Neural progenitor cell (in vitro differentiated cells): ENCODE results near the gene TTLL8. TPM values are rescaled to one million over a fixed set of nuclear protein-coding genes. Genes with fewer than 3 reads are reported as not detected.
"Not testable (repeated sequence)": the region's sequence is repeated elsewhere in the genome, so short reads cannot be mapped to it uniquely, and the experiment has no call there.

Source experiments
- DNase-seq: peaks from one replicate; pipeline ENCODE4 v3.0.0-alpha.2; 2016; ENCODE audit warnings: low spot score
- H2AFZ ChIP-seq: fragments of 200-600 bp; sonication (generic); replicated peaks from 2 replicates; pipeline ENCODE4 v1.6.1; 2016; ENCODE audit warnings: antibody characterized with exemption
- H3F3A ChIP-seq: fragments of 200-600 bp; sonication (generic); 2 replicates; pipeline ENCODE4 v1.6.1; 2016; ENCODE audit warnings: antibody characterized with exemption, low read depth
- H3K27ac ChIP-seq: fragments of 200-600 bp; sonication (generic); 2 replicates; pipeline ENCODE4 v1.5.1; 2016; ENCODE audit warnings: mild to moderate bottlenecking
- H3K27me3 ChIP-seq: fragments of 200-600 bp; sonication (generic); 2 replicates; pipeline ENCODE4 v1.6.1; 2016; ENCODE audit warnings: mild to moderate bottlenecking, moderate library complexity
- H3K36me3 ChIP-seq: fragments of 200-600 bp; sonication (generic); 2 replicates; pipeline ENCODE4 v1.5.1; 2016
- H3K4me1 ChIP-seq: fragments of 200-600 bp; sonication (generic); 2 replicates; pipeline ENCODE4 v1.6.1; 2016; ENCODE audit warnings: mixed run types
- H3K4me2 ChIP-seq: fragments of 200-600 bp; sonication (generic); 2 replicates; pipeline ENCODE4 v1.6.1; 2016
- H3K4me3 ChIP-seq: fragments of 200-600 bp; sonication (generic); 2 replicates; pipeline ENCODE4 v1.5.1; 2016
- H3K79me2 ChIP-seq: fragments of 200-600 bp; sonication (generic); 2 replicates; pipeline ENCODE4 v1.6.1; 2016; ENCODE audit warnings: low read depth
- H3K9ac ChIP-seq: fragments of 200-600 bp; sonication (generic); 2 replicates; pipeline ENCODE4 v1.6.1; 2016
- H3K9me3 ChIP-seq: fragments of 200-600 bp; sonication (generic); 2 replicates; pipeline ENCODE4 v1.5.1; 2016; ENCODE audit warnings: low read depth
- H4K20me1 ChIP-seq: fragments of 200-600 bp; sonication (generic); 2 replicates; pipeline ENCODE4 v1.6.1; 2016; ENCODE audit warnings: low read depth
- H3K27ac Mint-ChIP-seq: 3 replicates; pipeline ENCODE4 v1.8.0; 2021; ENCODE audit warnings: mixed read lengths
- H3K27me3 Mint-ChIP-seq: 2 replicates; pipeline ENCODE4 v1.8.0; 2022; ENCODE audit warnings: low read depth, mild to moderate bottlenecking, inconsistent platforms, moderate library complexity, mixed read lengths; ENCODE audit not compliant: insufficient read depth
- H3K36me3 Mint-ChIP-seq: 3 replicates; pipeline ENCODE4 v1.8.0; 2021; ENCODE audit warnings: mixed read lengths
- H3K4me1 Mint-ChIP-seq: 3 replicates; pipeline ENCODE4 v1.8.0; 2021; ENCODE audit warnings: mixed read lengths
- H3K4me3 Mint-ChIP-seq: 3 replicates; pipeline ENCODE4 v1.8.0; 2021; ENCODE audit warnings: mild to moderate bottlenecking, moderate library complexity, mixed read lengths
- H3K9me3 Mint-ChIP-seq: 3 replicates; pipeline ENCODE4 v1.8.0; 2020; ENCODE audit warnings: mixed read lengths
- EZH2 ChIP-seq: fragments of 200-600 bp; sonication (generic); IDR thresholded peaks from 2 replicates; pipeline ENCODE4 v1.6.1; 2017; ENCODE audit warnings: antibody characterized with exemption, mild to moderate bottlenecking, moderate library complexity
- EZH2phosphoT487 ChIP-seq: fragments of 200-600 bp; sonication (generic); IDR thresholded peaks from 2 replicates; pipeline ENCODE4 v1.6.1; 2017; ENCODE audit warnings: antibody characterized with exemption
- total RNA-seq: library from RNA; depleted of rRNA; stranded (reverse); fragments of >200 nt; gene quantifications from 2 replicates; pipeline ENCODE4 v1.2.3, GENCODE V29; 2015; ENCODE audit warnings: low replicate concordance
- TF ChIP-seq, protein P1 (sequence below): fragments of 200-600 bp; sonication (generic); IDR thresholded peaks from 2 replicates; pipeline ENCODE4 v1.5.1; 2017; ENCODE audit warnings: antibody characterized with exemption, mild to moderate bottlenecking

Gene TTLL8
- total RNA-seq, 1 donor from 2014 or later: not detected

- H3K27ac Mint-ChIP-seq: no peak overlapping the region
- no peaks in the 10 kb centered on the region for H3K36me3 Mint-ChIP-seq
- H3F3A ChIP-seq: no peaks in the 10 kb centered on the region
These were observed 29.5 kb upstream of the TTLL8 start for GRCh38 chr22:50087646-50088045.

DNA sequence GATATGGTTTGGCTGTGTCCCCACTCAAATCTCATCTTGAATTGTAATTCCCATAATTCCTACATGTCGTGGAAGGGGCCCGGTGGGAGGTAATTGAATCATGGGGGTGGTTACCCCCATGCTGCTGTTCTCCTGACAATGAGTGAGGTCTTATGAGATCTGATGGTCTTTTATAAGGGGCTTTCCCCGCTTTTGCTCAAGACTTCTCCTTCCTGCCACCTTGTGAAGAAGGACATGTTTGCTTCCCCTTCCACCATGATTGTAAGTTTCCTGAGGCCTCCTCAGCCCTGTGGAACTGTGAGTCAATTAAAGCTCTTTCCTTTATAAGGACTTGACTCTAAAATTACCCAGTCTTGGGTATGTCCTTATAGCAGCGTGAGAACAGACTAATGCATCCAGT, 28.9 kb upstream of the TTLL8 start:
- H3K4me1 ChIP-seq, H3K79me2 ChIP-seq, H3K27me3 ChIP-seq, H3K9ac ChIP-seq, H4K20me1 ChIP-seq, H3K4me3 ChIP-seq, H3K27ac ChIP-seq, H3K36me3 Mint-ChIP-seq, H3K9me3 ChIP-seq, H2AFZ ChIP-seq, H3K36me3 ChIP-seq, H3F3A ChIP-seq, DNase-seq, H3K4me2 ChIP-seq, H3K4me3 Mint-ChIP-seq: not testable (repeated sequence)
- Mint-ChIP-seq H3K9me3 (peaks cover 18% of the 10 kb centered on the region), H3K27ac (peak overlapping the region; percentile 64), H3K27me3 (peaks cover 16% of the 10 kb centered on the region), H3K4me1 (peaks cover 20% of the 10 kb centered on the region)

More at GRCh38 chr22:50087646-50088045, 29.5 kb upstream of the TTLL8 start:
- TF ChIP-seq, protein P1, sequence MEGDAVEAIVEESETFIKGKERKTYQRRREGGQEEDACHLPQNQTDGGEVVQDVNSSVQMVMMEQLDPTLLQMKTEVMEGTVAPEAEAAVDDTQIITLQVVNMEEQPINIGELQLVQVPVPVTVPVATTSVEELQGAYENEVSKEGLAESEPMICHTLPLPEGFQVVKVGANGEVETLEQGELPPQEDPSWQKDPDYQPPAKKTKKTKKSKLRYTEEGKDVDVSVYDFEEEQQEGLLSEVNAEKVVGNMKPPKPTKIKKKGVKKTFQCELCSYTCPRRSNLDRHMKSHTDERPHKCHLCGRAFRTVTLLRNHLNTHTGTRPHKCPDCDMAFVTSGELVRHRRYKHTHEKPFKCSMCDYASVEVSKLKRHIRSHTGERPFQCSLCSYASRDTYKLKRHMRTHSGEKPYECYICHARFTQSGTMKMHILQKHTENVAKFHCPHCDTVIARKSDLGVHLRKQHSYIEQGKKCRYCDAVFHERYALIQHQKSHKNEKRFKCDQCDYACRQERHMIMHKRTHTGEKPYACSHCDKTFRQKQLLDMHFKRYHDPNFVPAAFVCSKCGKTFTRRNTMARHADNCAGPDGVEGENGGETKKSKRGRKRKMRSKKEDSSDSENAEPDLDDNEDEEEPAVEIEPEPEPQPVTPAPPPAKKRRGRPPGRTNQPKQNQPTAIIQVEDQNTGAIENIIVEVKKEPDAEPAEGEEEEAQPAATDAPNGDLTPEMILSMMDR: no peak
- TF ChIP-seq EZH2 (no peak), EZH2phosphoT487 (no peak)
- DNase-seq: no peak
- no peaks in the 10 kb centered on the region for H3K79me2 ChIP-seq
- H3K4me3 Mint-ChIP-seq: peak overlapping the region; percentile 61
- no peak overlapping the region for H3K27ac ChIP-seq
- peaks cover 16% of the 10 kb centered on the region for H3K27me3 Mint-ChIP-seq
- H3K4me2 ChIP-seq: no peak overlapping the region
- H3K9me3 ChIP-seq: no peaks in the 10 kb centered on the region
- H3K9ac ChIP-seq: no peak overlapping the region
- H3K4me1 ChIP-seq: no peaks in the 10 kb centered on the region
- no peak overlapping the region for H3K4me3 ChIP-seq
- no peaks in the 10 kb centered on the region for H3K27me3 ChIP-seq
- no peak overlapping the region for H2AFZ ChIP-seq
- peaks cover 20% of the 10 kb centered on the region for H3K4me1 Mint-ChIP-seq
- H3K36me3 ChIP-seq: no peaks in the 10 kb centered on the region
- H3K9me3 Mint-ChIP-seq: peaks cover 18% of the 10 kb centered on the region
- no peaks in the 10 kb centered on the region for H4K20me1 ChIP-seq

- Mint-ChIP-seq H3K9me3 (peaks cover 18% of the 10 kb centered on the region), H3K4me1 (peaks cover 20% of the 10 kb centered on the region), H3K27ac (peak overlapping the region; percentile 64), H3K4me3 (no peak overlapping the region), H3K27me3 (peaks cover 16% of the 10 kb centered on the region), H3K36me3 (no peaks in the 10 kb centered on the region)
- Histone ChIP-seq H3K27ac (no peak overlapping the region), H2AFZ (no peak overlapping the region), H3K9me3 (no peaks in the 10 kb centered on the region), H3K27me3 (no peaks in the 10 kb centered on the region), H3K36me3 (no peaks in the 10 kb centered on the region), H4K20me1 (no peaks in the 10 kb centered on the region), H3K79me2 (no peaks in the 10 kb centered on the region), H3K4me2 (no peak overlapping the region), H3K9ac (no peak overlapping the region), H3K4me1 (no peaks in the 10 kb centered on the region), H3K4me3 (no peak overlapping the region), H3F3A (no peaks in the 10 kb centered on the region)
- DNase-seq: no peak
- TF ChIP-seq EZH2 (no peak), EZH2phosphoT487 (no peak)
- TF ChIP-seq, protein P1: no peak
These were observed 28.4 kb upstream of the TTLL8 start for GRCh38 chr22:50086526-50086925.

GRCh38 chr22:50085211-50085972, 27.3 kb upstream of the TTLL8 start, which contains the start of gene MLC1:
MLC1 (minus strand) TSS chr22:50085426; CDS start chr22:50084902, 524 bp downstream.
- H3K79me2 ChIP-seq: no peaks in the 10 kb centered on the region
- TF ChIP-seq EZH2phosphoT487: no peak
- TF ChIP-seq EZH2: no peak
- TF ChIP-seq, protein P1: no peak
- peak within 1 kb of the TSS; percentile 47 for H3K27ac Mint-ChIP-seq
- H3K36me3 Mint-ChIP-seq: no peaks in the 10 kb centered on the region
- H3K27me3 ChIP-seq: no peaks in the 10 kb centered on the region
- no peak within 1 kb of the TSS for H3K4me3 ChIP-seq
- no peaks in the 10 kb centered on the region for H4K20me1 ChIP-seq
- no peak within 1 kb of the TSS for H3K9ac ChIP-seq
- no peaks in the 10 kb centered on the region for H3K36me3 ChIP-seq
- DNase-seq: no peak
- H3K27me3 Mint-ChIP-seq: peaks cover 14% of the 10 kb centered on the region
- H3K4me3 Mint-ChIP-seq: no peak within 1 kb of the TSS
- peak within 1 kb of the TSS; percentile 68 for H2AFZ ChIP-seq
- no peaks in the 10 kb centered on the region for H3F3A ChIP-seq
- H3K9me3 ChIP-seq: no peaks in the 10 kb centered on the region
- no peaks in the 10 kb centered on the region for H3K4me1 ChIP-seq
- no peak within 1 kb of the TSS for H3K27ac ChIP-seq
- H3K4me1 Mint-ChIP-seq: peaks cover 20% of the 10 kb centered on the region
- H3K4me2 ChIP-seq: peak within 1 kb of the TSS; percentile 37
- peaks cover 16% of the 10 kb centered on the region for H3K9me3 Mint-ChIP-seq
